Heart left ventricle (tissue), 16 donors: Measurements from ENCODE around the gene MTO1. TPM values are rescaled to one million over a fixed set of nuclear protein-coding genes. Genes with fewer than 3 reads are reported as not detected.
"Not testable (repeated sequence)": the region's sequence is repeated elsewhere in the genome, so short reads cannot be mapped to it uniquely, and the experiment has no call there.

Source experiments
- ATAC-seq, 4 donors: fragments of 200-7000 bp; cut with Tn5 transposase; one replicate each; pipeline ENCODE4 v1.9.1; 2020 to 2022; ENCODE audit warnings: moderate library complexity in 4 of 4, mild to moderate bottlenecking in 3 of 4, moderate number of reproducible peaks in 1 of 4
- DNase-seq, 5 donors: peaks; one replicate each; pipeline ENCODE4 v3.0.0-alpha.2; 2020
- H3K27ac ChIP-seq, 12 donors: fragments of 200-600 bp; sonication (generic) in 4 of 12; one replicate each; pipeline versions ENCODE4 v1.5.0 to v1.8.0; 2016 to 2022; ENCODE audit warnings: mild to moderate bottlenecking in 2 of 12
- H3K27me3 ChIP-seq, 9 donors: fragments of 200-600 bp; sonication (generic) in 2 of 9; one replicate each; pipeline versions ENCODE4 v1.5.1 to v1.8.0; 2016 to 2022; ENCODE audit warnings: mild to moderate bottlenecking in 3 of 9
- H3K36me3 ChIP-seq, 9 donors: fragments of 200-600 bp; sonication (generic) in 2 of 9; one replicate each; pipeline versions ENCODE4 v1.5.0 to v1.8.0; 2018 to 2022; ENCODE audit warnings: mild to moderate bottlenecking in 2 of 9
- H3K4me1 ChIP-seq, 12 donors: fragments of 200-600 bp; sonication (generic) in 4 of 12; one replicate each; pipeline versions ENCODE4 v1.5.0 to v1.8.0; 2016 to 2022; ENCODE audit warnings: mild to moderate bottlenecking in 3 of 12
- H3K4me3 ChIP-seq, 12 donors: fragments of 200-600 bp; sonication (generic) in 4 of 12; one replicate each; pipeline versions ENCODE4 v1.5.0 to v1.8.0; 2017 to 2022; ENCODE audit warnings: mild to moderate bottlenecking in 9 of 12, moderate library complexity in 4 of 12
- H3K9me3 ChIP-seq, 12 donors: fragments of 200-600 bp; sonication (generic) in 4 of 12; one replicate each; pipeline versions ENCODE4 v1.5.0 to v1.8.0; 2016 to 2022; ENCODE audit warnings: mild to moderate bottlenecking in 1 of 12
- POLR2A ChIP-seq, 2 donors: fragments of 450-650 bp; IDR thresholded peaks; one replicate each; pipeline ENCODE4 v1.6.1; 2017; ENCODE audit warnings: antibody characterized with exemption in 2 of 2, mild to moderate bottlenecking in 2 of 2, moderate library complexity in 2 of 2
- WGBS, 4 donors: extraction: QIAGEN DNeasy Blood & Tissue Kit in 2 of 4; methylation state at CpG; one replicate each; pipeline versions ENCODE4 v1.1.5 to v1.1.7; 2013 to 2018; 5-methylcytosine and 5-hydroxymethylcytosine counted together
- intact Hi-C, 10 donors: fragments of 100-400 bp; cut with DNase I; formaldehyde crosslinking; loops; one replicate each; pipeline versions ENCODE4 v1.11.1 to v1.14.2; 2022
- polyA plus RNA-seq, 2 donors: library from polyadenylated mRNA; stranded (reverse); fragments of 200-250 nt; gene quantifications; one replicate each; pipeline ENCODE4 v1.2.3, GENCODE V29; 2013
- total RNA-seq, 9 donors: library from RNA; depleted of rRNA in 2 of 9; stranded (reverse); fragments of >200 nt in 2 of 9; fragmentation: NEBNext Ultra II Directional in 3 of 9; extraction: Animal tissue kit (Norgen Biotek cat#: 25700) in 3 of 9; gene quantifications; one replicate each; pipeline versions ENCODE4 v1.1.0 to v1.2.4, GENCODE V29; 2016 to 2023
- TF ChIP-seq, protein P1 (sequence below), 12 donors: fragments of 200-600 bp; sonication (generic) in 4 of 12; IDR thresholded peaks; one replicate each; pipeline versions ENCODE4 v1.5.0 to v1.8.0; 2018 to 2022; ENCODE audit warnings: antibody characterized with exemption in 12 of 12, mild to moderate bottlenecking in 5 of 12
- donor health status: ischemic (EF 13 %, LVEDD 7.1; RV severe dilation, severe dysfunction).
- donor health status: healthy with polysubstance abuse.
- donor health status: DM: no; HTN: yes; CAD: no.
- donor health status: DM: no; HTN: no; CAD: no.
- donor health status: ischemic (EF 25% LVEDD 6.9; RV normal size, moderate dysfunction).
- donor health status: ischemic (EF 25% LVEDD 5.7; RV mildly dilated, moderate dysfunction).
- donor health status: healthy.
- donor health status: DM: yes; HTN: yes; CAD: no.
- donor health status: ischemic (EF 35%, LVEDD 5.7; RV mildly dilated, moderate dysfunction).
- donor health status: nonischemic (EF 11% LVEDD 7.7; RV severe dilation, severe dysfunction).
- donor health status: DM: yes; HTN: yes; CAD: no.
- donor health status: PGD.
- donor health status: ischemic (EF 29% LVEDD 5.4; RV normal size, mild dysfunction).
- donor health status: nonischemic (EF 23%, LVEDD 6.1; RV moderate dilation, normal function).

The MTO1 gene
- total and polyA plus RNA-seq, 11 donors: 8.6 to 32.2 (median 23.0) TPM

DNA sequence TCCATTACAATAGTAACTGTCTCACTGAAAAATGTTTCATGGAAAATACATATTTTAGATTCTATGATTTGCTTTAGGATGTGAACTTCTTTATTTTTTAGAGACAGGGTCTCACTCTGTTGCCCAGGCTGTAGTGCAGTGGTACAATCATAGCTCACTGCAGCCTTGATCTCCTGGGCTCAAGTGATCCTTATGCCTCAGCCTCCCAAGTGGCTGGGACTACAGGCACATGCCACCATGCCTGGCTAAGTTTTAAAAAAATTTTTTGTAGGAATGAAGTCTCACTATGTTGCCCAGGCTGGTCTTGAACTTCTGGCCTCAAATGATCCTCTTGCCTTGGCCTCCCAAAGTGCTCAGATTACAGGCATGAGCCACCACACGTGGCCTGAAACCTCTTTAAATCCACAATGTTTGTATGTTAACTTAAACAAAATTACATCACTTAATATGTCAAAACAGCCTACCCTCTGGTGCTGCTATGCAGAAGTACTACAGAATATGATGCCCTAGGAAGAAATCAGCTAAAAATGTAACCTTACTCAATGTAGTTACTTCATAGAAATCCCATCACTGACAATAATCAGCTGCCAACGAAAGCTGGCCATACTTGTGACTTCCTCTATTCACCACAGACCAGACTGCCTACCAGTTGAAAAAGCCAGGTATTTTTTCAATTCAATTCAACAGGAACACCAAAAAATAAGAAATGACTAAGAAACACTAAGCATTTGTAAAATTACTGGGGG is 41.7 kb downstream of the MTO1 start:
- TF ChIP-seq, protein P1, sequence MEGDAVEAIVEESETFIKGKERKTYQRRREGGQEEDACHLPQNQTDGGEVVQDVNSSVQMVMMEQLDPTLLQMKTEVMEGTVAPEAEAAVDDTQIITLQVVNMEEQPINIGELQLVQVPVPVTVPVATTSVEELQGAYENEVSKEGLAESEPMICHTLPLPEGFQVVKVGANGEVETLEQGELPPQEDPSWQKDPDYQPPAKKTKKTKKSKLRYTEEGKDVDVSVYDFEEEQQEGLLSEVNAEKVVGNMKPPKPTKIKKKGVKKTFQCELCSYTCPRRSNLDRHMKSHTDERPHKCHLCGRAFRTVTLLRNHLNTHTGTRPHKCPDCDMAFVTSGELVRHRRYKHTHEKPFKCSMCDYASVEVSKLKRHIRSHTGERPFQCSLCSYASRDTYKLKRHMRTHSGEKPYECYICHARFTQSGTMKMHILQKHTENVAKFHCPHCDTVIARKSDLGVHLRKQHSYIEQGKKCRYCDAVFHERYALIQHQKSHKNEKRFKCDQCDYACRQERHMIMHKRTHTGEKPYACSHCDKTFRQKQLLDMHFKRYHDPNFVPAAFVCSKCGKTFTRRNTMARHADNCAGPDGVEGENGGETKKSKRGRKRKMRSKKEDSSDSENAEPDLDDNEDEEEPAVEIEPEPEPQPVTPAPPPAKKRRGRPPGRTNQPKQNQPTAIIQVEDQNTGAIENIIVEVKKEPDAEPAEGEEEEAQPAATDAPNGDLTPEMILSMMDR (IDR thresholded peaks at IDR 0.05): no peak
- no peak for TF ChIP-seq POLR2A (IDR thresholded peaks at IDR 0.05)
- Histone ChIP-seq H3K27me3 (no peaks in the 10 kb centered on the region), H3K36me3 (peaks cover 0 to 69% (median 65%) of the 10 kb centered on the region in 9 donors), H3K4me1 (peaks cover 0 to 6% (median 0%) of the 10 kb centered on the region in 12 donors), H3K9me3 (peaks cover 0 to 4% (median 0%) of the 10 kb centered on the region in 12 donors), H3K4me3 (no peak overlapping the region), H3K27ac (peak overlapping the region in 1 of 12 donors; percentile 48)
- 58 to 77% (median 72%) methylated on average over 2 of the region's 2 CpGs for WGBS, 4 donors
- intact Hi-C loops: no loop called here
- ATAC-seq: no peak
- no peak for DNase-seq

DNA sequence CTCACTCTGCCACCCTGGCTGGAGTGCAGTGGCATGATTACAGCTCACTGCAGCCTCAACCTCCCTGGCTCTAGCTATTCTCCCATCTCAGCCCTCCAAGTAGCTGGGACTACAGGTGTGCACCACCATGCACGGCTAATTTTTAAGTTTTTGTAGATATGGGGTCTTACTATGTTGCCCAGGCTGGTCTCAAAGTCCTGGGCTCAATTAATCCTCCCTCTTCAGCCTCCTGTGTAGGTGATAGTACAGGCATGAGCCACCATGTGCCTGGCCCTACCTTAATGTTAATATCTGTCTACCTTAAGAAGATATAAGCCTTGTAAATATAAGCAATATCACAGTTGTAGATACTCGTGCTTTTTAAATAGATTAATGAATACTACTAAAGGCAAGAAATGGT is 42.6 kb downstream of the MTO1 start:
- Histone ChIP-seq H3K9me3 (peaks cover 0 to 4% (median 0%) of the 10 kb centered on the region in 12 donors), H3K4me3 (no peak overlapping the region), H3K4me1 (peaks cover 0 to 11% (median 0%) of the 10 kb centered on the region in 12 donors), H3K27ac (no peak overlapping the region), H3K36me3 (peaks cover 0 to 60% (median 55%) of the 10 kb centered on the region in 9 donors), H3K27me3 (no peaks in the 10 kb centered on the region)
- no peak for DNase-seq
- WGBS, 4 donors: 87 to 93% (median 89%) methylated on average over 2 of the region's 2 CpGs
- TF ChIP-seq, protein P1 (IDR thresholded peaks at IDR 0.05): no peak
- no peak for TF ChIP-seq POLR2A (IDR thresholded peaks at IDR 0.05)
- intact Hi-C loops: no loop called here
- ATAC-seq: no peak

DNA sequence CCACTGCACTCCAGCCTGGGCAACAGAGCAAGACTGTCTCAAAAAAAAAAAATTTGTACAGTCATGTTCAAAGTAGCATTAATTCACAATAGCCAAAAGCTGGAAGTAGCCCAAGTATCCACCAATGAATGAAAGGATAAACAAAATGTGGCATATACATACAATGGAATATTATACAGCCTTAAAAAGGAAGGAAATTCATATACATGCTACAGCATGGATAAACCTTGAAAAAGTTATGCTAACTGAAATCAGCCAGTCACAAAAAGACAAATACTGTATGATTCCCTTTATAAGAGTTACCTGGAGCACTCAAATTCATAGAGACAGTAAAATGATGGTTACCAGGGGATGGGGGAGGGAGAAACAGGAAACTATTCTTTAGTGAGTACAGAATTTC is 43.6 kb downstream of the MTO1 start:
- Histone ChIP-seq H3K36me3 (peaks cover 0 to 50% (median 45%) of the 10 kb centered on the region in 9 donors), H3K27me3 (no peaks in the 10 kb centered on the region)

DNA sequence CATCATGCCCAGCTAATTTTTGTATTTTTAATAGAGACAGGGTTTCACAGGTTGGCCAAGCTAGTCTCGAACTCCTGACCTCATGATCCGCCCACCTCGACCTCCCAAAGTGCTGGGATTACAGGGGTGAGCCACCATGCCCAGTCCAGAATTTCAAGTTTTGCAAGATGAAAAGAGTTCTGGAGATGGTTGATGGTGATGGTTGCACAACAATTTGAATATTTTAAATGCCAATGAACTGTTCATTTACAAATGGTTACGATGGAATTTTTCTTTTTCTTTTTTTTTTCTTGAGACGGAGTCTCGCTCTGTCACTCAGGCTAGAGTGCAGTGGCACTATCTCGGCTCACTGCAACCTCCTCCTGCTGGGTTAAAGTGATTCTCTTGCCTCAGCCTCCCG is 44.2 kb downstream of the MTO1 start:
- intact Hi-C loops, H3K27me3 ChIP-seq, DNase-seq, H3K27ac ChIP-seq, H3K9me3 ChIP-seq, ATAC-seq, H3K4me3 ChIP-seq: not testable (repeated sequence)
- H3K36me3 ChIP-seq: peaks cover 0 to 44% (median 40%) of the 10 kb centered on the region in 9 donors
- peaks cover 0 to 11% (median 0%) of the 10 kb centered on the region in 12 donors for H3K4me1 ChIP-seq
- WGBS, 4 donors: 95 to 98% (median 96%) methylated on average over 8 of the region's 8 CpGs

More for the DNA sequence above, 43.6 kb downstream of the MTO1 start:
- TF ChIP-seq POLR2A (IDR thresholded peaks at IDR 0.05): no peak
- TF ChIP-seq, protein P1 (IDR thresholded peaks at IDR 0.05): no peak
- Histone ChIP-seq H3K4me1 (peaks cover 0 to 11% (median 0%) of the 10 kb centered on the region in 12 donors), H3K9me3 (peaks cover 0 to 4% (median 0%) of the 10 kb centered on the region in 12 donors), H3K4me3 (no peak overlapping the region), H3K27ac (no peak overlapping the region)
- no peak for DNase-seq
- intact Hi-C loops: no loop called here
- ATAC-seq: no peak
